ENCODE data around the gene MIF.
"Not testable (repeated sequence)": the region's sequence is repeated elsewhere in the genome, so short reads cannot be mapped to it uniquely, and the experiment has no call there.

Gene MIF

DNA sequence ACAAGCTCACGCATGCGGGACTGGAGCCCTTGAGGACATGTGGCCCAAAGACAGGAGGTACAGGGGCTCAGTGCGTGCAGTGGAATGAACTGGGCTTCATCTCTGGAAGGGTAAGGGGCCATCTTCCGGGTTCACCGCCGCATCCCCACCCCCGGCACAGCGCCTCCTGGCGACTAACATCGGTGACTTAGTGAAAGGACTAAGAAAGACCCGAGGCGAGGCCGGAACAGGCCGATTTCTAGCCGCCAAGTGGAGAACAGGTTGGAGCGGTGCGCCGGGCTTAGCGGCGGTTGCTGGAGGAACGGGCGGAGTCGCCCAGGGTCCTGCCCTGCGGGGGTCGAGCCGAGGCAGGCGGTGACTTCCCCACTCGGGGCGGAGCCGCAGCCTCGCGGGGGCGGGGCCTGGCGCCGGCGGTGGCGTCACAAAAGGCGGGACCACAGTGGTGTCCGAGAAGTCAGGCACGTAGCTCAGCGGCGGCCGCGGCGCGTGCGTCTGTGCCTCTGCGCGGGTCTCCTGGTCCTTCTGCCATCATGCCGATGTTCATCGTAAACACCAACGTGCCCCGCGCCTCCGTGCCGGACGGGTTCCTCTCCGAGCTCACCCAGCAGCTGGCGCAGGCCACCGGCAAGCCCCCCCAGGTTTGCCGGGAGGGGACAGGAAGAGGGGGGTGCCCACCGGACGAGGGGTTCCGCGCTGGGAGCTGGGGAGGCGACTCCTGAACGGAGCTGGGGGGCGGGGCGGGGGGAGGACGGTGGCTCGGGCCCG lies at the start of gene MIF:
MIF (plus strand) TSS at position 439 of the 765 bp plus-strand sequence; CDS start at position 531, 92 bp downstream.
- DNase-seq, result peak; percentile 100

DNA sequence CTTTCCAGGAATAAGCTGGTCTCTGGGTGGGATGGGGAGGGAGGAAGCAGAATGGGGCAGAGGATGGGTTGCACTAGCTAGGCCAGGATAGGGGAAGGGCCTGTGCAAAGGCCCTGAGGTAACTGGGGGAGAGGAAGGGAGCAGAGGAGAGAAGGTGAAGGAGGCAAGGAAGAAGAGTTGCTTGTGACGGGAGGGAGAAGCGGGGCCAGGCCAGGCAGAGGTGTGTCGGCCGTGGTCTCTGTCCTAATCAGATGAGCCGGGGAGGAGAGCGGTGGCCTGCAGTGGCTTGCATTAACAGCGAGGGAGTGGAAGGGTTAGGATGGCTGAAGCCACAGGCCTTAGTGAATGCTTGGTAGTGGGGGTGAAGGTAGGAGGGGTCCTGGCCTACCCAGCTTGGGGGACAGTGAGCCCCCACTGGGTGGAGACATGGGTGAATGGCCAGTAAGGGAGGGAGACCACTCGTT lies 49.4 kb upstream of the MIF start:
- DNase-seq, result no peak

DNA sequence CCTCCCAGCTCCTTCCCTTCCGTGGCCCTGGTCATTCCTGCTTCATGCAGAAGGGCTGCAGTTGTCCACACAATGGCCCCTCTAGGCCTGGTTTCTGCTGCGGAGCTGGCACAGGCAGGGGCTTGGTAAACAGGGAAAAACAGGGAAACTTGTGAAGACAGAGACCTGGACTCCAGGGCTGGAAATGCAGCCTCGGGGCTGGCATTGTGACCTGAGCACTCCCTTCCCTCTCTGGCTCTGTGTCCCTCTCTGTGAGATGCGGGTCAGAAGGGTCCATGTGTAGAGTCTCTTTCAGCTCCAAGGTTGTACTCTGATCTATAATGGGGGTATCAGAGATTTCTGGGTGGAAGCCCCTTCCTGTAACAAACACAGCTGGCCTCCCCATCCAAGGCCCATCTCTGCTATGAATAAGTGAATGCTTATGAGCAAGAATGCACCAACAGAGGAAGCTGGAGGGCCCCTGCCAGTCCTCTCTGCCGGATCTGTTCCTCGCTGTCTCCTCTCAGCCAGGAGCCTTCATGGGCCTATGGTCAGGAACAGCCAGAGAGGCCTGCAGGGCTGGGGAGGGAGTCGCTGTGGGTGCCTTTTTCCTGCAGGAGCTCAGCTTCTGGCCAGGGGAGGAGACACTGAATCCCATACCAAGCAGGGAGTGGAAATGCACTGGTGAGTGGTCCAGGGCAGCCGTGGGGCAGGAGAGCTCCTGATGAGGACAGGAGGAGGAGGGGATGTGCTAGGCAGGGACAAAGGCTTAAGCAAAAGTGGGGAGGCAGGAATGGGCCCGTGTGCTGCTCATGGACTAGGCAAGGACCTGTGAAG lies 48.7 kb upstream of the MIF start:
- DNase-seq, result no peak

DNA sequence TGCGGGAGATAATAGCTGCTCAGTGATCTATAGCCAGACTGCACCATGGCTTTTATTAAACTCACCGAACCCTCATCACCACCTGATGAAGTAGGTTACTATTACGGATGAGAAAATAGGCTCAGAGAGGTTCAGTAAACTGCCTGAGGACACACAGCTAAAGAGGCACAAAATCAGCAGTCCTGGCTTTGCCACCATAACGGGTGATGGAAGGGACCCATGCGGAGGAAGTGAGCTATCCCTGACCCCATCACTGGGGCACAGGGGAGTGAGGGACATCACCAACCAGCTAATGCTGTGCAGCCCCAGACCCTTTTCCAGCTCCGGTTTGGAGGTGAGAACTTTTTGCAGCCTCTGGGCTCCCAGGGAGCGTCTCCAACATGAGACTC lies 48.1 kb upstream of the MIF start:
- DNase-seq, result no peak

DNA sequence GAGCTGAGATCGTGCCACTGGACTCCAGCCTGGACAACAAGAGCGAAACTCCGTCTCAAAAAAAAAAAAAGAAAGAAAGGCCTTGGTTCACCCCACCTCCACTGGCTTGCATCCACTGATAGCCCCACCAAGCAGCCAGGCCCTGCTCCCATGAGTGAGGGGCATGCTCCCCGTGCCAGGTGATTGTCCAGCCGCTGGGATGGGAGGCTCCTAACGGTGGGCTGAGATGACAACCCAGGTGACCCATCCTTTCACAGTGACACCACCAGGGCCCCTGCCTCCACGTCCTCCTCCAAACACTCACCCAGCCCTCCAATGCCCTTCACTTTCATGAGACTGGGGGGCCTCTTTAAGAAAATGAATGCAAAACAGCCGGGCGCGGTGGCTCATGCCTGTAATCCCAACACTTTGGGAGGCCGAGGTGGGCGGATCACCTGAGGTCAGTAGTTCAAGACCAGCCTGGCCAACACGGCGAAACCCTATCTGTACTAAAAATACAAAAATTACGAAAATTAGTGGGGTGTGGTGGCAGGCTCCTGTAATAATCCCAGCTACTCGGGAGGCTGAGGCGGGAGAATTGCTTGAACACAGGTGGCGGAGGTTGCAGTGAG lies 46.8 kb upstream of the MIF start:
- no peak for DNase-seq

DNA sequence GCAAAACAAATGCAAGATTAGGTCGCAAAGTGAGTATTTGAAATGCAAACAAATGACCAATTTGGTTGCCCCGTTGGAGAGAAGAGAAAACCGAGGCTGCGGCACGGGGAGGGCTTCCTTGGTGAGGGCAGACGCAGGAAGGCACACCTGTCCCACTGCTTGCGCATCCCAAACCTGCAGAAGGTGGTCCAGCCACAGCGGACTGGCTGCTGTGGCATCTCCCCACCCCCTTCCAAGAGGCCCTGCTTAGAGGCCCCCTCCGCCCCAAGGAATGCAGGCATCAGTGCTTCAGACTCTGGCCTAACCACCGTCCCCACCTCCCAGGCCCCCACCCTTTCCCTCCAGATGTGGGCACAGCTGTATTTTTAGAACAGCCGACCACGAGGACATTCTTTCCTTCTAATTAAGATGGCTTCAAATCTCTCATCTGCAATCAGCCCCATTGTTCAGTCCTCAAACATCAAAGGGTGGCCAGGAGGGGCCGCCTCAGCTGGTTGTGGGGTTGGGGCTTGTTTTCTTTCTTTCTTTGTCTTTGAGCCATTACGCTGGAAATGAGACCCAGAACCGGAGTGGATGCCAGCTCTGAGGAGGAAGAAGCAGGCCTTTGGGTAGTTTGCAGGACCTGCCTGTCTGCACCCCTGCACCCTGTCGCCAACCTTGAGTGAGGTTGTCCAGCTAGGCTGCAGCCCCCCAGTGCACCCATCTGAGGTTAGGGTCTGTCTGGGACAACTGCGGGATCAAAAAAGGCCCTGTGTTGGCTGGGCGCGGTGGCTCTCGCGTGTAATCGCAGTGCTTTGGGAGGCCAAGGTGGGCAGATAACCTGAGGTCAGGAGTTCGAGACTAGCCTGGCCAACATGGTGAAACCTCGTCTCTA lies 46.0 kb upstream of the MIF start:
- DNase-seq, result no peak

DNA sequence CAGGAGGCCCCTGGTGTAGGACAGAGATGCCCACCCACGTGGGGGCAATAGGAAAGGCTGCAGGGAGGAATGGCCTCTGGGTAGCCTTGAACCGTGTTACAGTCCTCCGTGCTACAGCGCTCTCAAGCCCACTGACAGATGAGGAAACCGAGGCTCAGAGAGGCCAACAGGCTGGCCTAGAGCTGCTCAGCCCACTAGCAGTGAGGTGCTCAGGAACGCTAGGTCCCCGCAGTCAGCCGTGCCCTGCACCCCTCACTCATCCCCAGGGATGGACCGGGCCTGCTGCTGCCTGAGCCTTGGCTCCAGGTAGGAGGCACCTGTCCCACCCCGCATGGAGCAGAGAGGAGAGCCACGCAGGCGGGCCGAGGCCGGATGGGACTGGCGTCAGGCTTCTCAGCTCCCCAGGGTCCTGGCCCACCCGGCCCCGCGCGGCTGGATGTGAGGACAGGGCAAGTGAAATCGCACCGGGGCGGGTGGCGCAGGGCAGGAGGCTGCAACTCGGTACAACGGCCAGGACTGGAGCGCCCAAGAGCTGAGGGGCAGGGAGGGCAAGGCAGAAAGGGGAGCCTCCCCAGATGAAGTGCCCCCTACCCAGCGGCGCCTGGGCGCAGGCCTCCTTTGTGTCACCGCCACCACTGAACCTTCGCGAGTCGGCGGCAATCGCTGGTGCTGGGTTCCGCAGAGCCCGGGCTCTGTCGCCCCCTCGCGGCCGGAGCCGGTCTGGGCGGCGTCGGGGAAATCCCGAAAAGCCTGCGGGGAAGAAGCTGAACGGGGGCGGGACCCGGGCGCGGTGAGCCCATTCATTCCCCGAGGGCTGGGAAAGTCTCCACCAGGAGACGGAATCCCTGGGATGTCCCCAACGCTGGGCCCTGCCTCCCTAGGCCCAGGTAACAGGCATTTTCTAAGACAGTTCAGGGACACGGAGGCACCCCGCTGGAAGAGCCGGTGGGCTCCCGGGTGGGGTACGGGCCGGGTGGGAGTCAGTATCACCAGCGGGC lies 44.9 kb upstream of the MIF start:
- DNase-seq, result peak; percentile 98

DNA sequence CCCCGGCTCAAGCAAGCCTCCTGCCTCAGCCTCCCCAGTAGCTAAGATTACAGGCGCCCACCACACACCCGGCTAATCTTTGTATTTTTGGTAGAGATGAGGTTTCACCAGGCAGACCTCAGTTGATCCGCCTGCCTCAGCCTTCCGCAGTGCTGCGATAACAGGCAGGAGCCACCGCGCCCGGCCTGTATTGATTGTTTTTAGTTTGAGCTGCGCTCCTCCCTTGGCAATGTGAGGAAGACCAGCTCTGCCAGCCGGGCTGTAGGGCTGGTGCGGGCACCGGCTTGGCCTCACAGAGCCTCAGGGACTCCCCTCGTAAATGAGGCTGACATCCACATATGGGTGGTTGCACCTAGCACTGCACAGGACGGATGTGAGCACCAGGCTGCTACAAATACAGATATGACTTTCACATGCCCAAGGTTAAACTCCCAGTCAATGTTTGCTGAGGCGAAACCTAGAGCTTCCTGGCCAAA lies 44.0 kb upstream of the MIF start:
- no peak for DNase-seq

DNA sequence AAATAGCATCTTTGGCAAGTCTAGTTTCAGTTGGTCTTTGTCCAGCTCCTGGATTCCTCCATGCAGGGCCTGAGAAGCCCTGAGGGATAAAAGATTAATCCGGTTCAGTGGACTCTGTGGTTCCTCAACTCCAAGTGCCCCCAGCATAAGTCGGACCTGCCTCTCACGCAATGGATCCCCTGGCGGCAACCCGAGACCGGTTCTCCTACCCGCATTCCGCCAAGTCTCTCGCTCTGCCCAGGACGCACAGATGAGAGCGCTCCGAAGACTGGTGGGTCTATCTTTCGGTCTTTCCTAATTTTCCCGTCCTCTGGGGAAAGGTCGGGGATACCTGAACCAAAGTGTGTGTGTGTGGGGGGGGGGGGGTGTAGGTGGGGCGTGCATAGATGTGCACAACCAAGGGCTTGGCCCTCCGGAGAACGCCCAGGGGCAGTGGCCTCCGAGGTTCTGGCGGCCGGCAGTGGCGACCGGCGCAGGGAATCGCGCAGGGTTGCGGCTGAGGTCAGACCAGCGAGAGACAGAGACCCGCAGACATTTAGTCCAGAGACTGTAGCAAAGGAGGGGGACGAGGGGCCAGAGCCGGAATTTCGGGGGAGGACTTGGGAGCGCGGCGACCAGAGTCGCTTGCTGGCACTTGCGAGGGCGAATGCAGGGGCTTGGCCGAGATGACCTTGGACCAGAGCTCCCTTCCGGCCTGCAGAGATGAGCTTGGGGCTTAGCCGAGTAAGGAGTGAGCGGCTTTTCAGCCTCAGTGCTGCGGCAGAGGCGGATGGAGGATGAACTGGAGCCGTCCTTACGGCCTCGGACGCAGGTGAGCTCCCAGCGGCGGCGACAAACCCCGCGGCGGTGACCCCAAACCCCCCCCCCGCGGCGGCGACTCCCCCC lies 37.2 kb upstream of the MIF start:
- DNase-seq, result peak; percentile 76

DNA sequence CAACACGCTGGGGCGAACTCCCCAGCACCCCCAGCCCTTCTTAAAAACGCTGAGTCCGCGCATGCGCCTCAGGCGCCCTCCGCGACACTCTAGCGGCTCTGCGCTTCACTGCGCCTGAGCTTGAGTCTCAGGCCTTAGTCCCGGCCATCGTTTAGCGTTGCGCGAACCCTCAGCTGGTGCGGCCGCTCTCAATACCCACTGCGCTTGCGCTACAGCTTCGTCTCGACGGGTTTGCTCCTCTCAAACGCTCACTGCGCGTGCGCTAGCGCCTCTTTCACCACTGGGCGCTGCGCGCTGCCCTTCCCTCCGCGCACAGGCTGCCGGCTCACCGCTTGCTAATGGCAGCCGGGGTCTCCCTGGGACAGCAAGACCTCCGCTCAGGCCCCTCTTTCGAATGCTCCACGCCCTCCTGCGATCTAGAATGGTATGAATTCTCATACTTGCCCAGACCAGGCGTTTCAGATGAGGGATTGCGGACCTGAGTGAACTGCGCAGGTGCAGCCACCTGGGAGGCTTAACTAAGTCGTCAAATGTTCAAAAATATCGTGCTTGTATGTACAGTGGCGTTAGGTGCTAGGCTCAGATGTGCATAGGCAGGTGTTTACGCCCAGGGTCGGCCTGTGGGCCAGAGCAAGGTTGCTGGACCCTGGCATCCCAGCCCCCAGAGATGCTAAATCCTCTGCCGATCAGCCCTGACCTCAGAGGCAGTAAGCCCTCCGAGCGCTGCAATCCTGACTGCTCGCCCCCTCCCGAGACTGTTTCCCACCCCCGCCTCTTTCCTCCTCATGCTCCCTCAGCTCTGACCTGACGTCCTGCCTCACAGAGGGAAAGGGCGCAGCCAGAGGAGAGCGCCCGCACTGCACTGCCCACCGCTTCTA lies 36.3 kb upstream of the MIF start, which contains the start of gene SLC2A11:
SLC2A11 (plus strand) TSS at position 270 of the 878 bp plus-strand sequence; CDS start at position 395, 125 bp downstream.
- peak; percentile 96 for DNase-seq

DNA sequence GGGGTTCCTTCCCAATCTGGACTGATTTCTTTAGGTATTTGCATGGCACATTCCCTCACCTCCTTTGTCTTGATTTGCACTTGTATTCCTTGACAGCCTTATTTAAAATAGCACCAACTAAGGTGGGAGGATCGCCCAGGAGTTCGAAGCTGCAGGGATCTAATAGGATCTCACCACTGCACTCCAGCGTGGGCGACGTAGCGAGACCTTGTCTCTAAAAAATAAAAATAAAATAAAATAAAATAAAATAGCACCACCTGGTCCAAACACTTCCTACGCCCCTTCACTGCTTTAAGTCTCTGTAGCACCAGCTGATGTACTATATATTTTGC lies 35.7 kb upstream of the MIF start:
- DNase-seq, result no peak

DNA sequence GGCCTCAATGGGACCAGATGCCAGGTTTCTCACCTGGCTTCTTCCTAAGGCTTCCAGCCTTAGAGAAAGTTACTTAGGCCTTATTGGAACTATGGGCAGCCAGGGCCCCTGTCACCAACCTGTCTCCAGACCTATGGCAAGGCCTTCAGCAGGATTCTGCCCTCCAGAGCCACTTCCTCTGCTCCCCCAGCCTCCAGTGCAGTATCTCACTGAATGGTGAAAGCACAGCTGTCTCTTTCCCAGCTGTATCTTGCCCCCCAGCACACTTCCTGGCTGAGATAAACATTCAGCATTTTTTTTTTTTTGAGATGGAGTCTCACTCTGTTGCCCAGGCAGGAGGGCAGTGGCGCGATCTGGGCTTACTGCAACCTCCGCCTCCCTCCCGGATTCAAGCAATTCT lies 35.0 kb upstream of the MIF start:
- no peak for DNase-seq

DNA sequence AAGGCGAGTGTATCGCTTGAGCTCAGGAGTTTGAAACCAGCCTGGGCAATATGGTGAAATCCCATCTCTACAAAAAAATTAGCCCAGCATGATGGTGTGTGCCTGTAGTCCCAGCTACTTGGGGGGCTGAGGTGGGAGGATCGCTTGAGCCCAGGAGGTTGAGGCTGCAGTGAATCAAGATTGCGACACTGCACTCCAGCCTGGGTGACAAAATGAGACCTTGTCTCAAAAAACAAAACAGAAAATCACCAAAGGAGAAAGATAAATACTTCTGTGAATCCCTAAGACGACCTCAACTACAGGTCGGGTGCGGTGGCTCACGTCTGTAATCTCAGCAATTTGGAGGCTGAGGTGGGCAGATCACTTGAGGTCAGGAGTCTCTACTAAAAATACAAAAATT lies 34.0 kb upstream of the MIF start:
- DNase-seq, result not testable (repeated sequence)

DNA sequence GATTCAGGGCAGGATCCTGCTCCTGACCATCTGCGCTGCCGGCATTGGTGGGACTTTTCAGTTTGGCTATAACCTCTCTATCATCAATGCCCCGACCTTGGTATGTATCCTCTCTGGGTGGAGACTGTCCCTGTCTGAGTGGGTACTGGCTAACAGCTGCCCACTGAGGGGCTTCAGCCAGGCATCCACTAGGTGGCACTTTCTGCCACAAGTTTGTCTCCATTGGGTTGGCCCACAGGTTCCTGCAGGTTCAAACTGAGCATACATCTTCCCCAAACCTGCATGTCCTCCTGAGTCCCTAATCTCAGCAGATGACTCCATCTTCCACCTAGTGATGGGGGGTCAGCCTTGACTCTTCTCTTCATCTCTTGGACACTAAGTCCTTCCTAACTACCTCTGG lies 32.1 kb upstream of the MIF start:
- no peak for DNase-seq

DNA sequence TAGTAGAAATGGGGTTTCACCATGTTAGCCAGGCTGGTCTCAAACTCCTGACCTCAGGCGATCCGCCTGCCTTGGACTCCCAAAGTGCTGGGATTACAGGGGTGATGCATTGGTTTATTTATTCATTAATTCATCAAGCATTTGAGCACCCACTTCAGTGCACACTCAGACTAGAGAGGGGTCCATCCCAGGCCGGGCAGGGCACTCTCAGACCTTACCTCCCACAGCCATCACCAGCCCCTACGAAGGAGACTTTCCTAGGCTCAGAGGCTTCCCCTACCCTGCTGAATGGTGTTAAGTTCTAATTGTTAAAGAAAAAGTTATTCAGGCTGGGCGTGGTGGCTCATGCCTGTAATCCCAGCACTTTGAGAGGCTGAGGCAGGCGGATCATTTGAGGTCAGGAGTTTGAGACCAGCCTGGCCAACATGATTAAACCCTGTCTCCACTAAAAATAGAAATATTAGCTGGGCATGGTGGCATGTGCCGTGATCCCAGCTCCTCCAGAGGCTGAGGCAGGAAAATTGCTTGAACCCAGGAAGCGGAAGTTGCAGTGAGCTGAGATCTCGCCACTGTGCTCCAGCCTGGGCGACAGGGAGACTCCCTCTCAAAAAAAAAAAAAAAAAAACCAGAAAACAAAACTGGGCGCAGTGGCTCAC lies 29.6 kb upstream of the MIF start:
- not testable (repeated sequence) for DNase-seq

DNA sequence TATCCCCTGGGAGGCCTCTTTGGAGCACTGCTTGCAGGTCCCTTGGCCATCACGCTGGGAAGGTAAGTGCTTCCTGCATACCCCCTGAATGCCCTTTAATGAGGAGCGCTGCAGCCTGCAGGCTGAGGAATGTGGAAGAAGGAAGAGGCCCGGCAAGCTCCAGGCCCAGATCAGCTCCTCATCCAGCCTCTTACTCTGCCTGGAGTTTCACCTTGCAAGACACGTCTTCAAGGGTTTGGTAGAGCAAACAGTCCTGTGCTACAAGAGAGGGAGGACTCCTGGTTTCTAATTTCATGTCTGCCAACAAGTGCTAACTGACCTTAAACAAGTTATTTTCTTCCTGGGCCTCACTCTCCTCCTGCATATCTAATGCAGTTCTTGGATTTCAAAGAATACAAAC lies 25.6 kb upstream of the MIF start:
- no peak for DNase-seq

DNA sequence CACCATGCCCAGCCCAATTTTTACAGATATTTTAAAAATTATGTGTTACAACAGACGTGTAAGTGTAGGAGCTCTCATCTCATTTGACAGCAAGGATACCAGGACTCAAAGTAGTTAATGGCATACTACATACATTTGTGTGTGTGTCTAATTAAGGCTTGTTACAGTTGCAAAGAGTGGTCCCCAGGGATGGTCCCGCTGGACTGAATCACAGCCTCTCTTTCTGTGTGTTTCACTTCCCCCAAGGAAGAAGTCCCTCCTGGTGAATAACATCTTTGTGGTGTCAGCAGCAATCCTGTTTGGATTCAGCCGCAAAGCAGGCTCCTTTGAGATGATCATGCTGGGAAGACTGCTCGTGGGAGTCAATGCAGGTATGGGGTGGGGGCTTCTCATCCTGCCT lies 19.3 kb upstream of the MIF start:
- no peak for DNase-seq

DNA sequence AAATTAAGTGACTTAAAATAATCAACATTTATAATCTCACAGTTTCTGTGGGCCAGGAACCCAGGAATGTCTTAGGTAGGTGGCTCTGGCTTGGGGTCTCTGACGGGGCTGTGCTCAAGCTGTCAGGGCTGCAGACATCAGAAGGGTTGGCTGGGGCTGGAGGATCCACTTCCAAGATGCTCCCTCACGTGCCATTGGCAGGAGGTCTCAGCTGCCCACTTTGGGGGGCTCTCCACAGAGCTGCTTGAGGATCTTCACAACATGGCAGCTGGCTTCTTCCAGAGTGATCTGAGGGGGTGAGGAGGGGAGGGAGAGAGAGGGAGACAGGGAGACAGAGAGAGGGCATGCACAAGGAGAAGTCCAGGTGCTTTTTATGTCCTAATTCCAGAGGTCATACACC lies 18.4 kb upstream of the MIF start:
- DNase-seq, result no peak

DNA sequence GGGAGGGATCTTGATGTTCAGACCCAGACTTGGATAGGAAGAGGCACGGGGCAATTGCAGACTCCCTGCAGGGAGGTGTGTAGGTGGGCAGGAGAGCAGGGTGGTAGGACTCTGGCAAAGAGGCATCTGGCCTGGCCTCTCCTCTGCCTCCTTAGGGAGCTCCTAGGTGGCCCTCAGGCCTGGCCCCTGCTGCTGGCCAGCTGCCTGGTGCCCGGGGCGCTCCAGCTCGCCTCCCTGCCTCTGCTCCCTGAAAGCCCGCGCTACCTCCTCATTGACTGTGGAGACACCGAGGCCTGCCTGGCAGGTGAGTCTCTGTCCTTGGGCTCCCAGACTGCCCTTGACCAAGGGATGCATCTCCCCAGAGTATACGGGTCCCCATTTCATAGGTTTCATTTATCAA lies 16.6 kb upstream of the MIF start:
- DNase-seq, result no peak

Measured in activated CD8-positive, alpha-beta memory T cell treated with anti-CD3 and anti-CD28 coated beads, Interleukin-2, amount 50 U/mL, for 48 hours (primary cell).